HAP-1 (cell line): Measurements from ENCODE around the gene ETFDH.

ENCODE experiments used
- DNase-seq, 2 experiments: peaks; one replicate each; pipeline ENCODE4 v3.0.0-alpha.2; 2016 to 2020; ENCODE audit warnings: low spot score in 2 of 2
- H3K27me3 ChIP-seq: fragments of 250-450 bp; sonication (Bioruptor Pico); 2 replicates; pipeline ENCODE4 v1.5.1; 2020; ENCODE audit warnings: low read depth, mild to moderate bottlenecking, moderate library complexity
- H3K36me3 ChIP-seq: fragments of 250-450 bp; sonication (Bioruptor Pico); replicated peaks from 2 replicates; pipeline ENCODE4 v1.5.1; 2020; ENCODE audit warnings: mild to moderate bottlenecking
- H3K4me1 ChIP-seq: fragments of 250-450 bp; sonication (Bioruptor Pico); 2 replicates; pipeline ENCODE4 v1.5.1; 2020; ENCODE audit warnings: mild to moderate bottlenecking
- H3K4me3 ChIP-seq: fragments of 250-450 bp; sonication (Bioruptor Pico); 2 replicates; pipeline ENCODE4 v1.5.1; 2020; ENCODE audit warnings: mild to moderate bottlenecking, moderate library complexity
- H3K9me3 ChIP-seq: fragments of 250-450 bp; sonication (Bioruptor Pico); 2 replicates; pipeline ENCODE4 v1.5.1; 2020; ENCODE audit warnings: mild to moderate bottlenecking, moderate library complexity
- in situ Hi-C: fragments of 300-500 bp; cut with MboI; formaldehyde crosslinking; loops from 3 replicates; pipeline ENCODE4 v1.14.3; 2020; ENCODE audit warnings: low sequenced_read_pairs, inconsistent platforms, mixed read lengths

Gene ETFDH

DNA sequence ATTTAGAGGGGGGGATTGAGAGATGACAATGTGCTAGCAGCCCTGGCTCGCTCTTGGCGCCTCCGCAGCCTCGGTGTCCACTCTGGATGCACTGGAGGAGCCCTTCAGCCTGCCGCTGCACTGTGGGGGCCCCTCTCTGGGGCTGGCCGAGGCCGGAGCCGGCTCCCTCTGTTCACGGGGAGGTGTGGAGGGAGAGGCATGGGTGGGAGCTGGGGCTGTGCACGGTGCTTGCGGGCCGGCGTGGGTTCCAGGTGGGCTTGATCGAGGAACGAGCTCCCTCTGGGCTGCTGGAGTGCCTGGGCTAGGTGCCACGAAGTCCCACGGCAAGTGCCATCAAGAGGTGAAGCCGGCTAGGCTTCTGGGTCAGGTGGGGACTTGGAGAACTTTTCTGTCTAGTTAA lies 7.3 kb upstream of the ETFDH start:
- in situ Hi-C loops = no loop called here
- H3K9me3 ChIP-seq = no peaks in the 10 kb centered on the region

GRCh38 chr4:158666892-158667291 lies 5.2 kb upstream of the ETFDH start:
- DNase-seq = no peak
- Histone ChIP-seq H3K36me3 (peaks cover 5% of the 10 kb centered on the region; the same call in 1 of the 2 replicates), H3K9me3 (no peaks in the 10 kb centered on the region), H3K27me3 (no peaks in the 10 kb centered on the region), H3K4me1 (no peaks in the 10 kb centered on the region; the same call in 1 of the 2 replicates), H3K4me3 (no peak overlapping the region)
- in situ Hi-C loops = no loop called here

More for the DNA sequence above, 7.3 kb upstream of the ETFDH start:
- peaks cover 5% of the 10 kb centered on the region; the same call in 1 of the 2 replicates for H3K36me3 ChIP-seq
- H3K4me3 ChIP-seq = no peak overlapping the region
- H3K4me1 ChIP-seq = no peaks in the 10 kb centered on the region; the same call in 1 of the 2 replicates
- no peaks in the 10 kb centered on the region for H3K27me3 ChIP-seq
- no peak for DNase-seq

DNA sequence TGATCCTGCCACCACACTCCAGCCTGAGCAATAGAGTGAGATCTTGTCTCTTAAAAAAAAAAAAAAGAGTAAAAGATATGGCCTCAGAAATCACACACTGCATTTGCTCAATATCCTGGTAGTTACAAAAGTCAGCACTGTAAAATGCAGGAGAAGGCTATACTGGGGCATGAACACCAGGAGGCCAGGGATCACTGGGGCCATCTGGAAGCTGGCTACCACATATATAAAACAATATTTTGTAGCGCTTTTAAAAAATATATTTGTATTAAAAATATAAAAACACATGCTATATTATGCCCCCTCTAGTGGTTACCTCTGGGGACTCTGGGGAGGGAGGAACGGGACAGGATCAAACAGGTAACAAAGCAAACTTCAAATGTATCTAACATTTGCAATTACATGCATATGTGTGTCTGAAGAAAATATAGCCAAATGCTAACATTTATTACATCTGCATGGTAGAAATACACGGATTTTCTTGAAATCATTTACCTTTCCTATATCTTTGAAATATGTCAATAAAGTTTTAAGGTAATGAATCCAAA lies 4.4 kb upstream of the ETFDH start:
- H3K4me3 ChIP-seq = no peak overlapping the region
- peaks cover 5% of the 10 kb centered on the region; the same call in 1 of the 2 replicates for H3K36me3 ChIP-seq
- in situ Hi-C loops = no loop called here
- DNase-seq = peak; percentile 15 to 53
- H3K4me1 ChIP-seq = peaks cover 3% of the 10 kb centered on the region
- no peaks in the 10 kb centered on the region for H3K9me3 ChIP-seq
- H3K27me3 ChIP-seq = no peaks in the 10 kb centered on the region

- Histone ChIP-seq H3K27me3 (no peaks in the 10 kb centered on the region), H3K4me3 (no peak overlapping the region), H3K9me3 (no peaks in the 10 kb centered on the region), H3K36me3 (peaks cover 5% of the 10 kb centered on the region; the same call in 1 of the 2 replicates), H3K4me1 (peaks cover 8% of the 10 kb centered on the region)
- in situ Hi-C loops = no loop called here
- no peak for DNase-seq
These were observed 2.8 kb upstream of the ETFDH start for GRCh38 chr4:158669310-158669709.

GRCh38 chr4:158670975-158671664 lies 976 bp upstream of the ETFDH start:
- Histone ChIP-seq H3K36me3 (peaks cover 5% of the 10 kb centered on the region; the same call in 1 of the 2 replicates), H3K27me3 (no peaks in the 10 kb centered on the region), H3K4me1 (peaks cover 8% of the 10 kb centered on the region), H3K4me3 (peak overlapping the region; percentile 94), H3K9me3 (no peaks in the 10 kb centered on the region)
- DNase-seq = peak; percentile 90 to 91
- in situ Hi-C loops = no loop called here

DNA sequence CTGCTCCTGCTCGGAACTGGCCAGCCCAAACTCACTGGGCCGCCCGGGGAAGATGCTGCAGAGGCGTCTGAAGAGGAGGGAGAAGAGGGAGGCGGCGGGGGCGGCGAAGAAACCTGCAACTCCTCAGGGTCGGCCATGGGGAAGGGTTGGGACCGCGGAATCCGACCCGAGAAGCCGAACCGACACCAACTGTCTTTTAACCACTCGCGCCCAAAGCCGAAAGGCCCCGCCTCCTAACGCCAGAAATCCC lies 506 bp upstream of the ETFDH start, which contains the start of gene C4orf46:
Gene C4orf46, minus strand, starts transcription at position 223 of the 250 bp plus-strand sequence. Its CDS starts 86 bp downstream, at position 137.
- Histone ChIP-seq H3K36me3 (peaks cover 5% of the 10 kb centered on the region; the same call in 1 of the 2 replicates), H3K9me3 (no peaks in the 10 kb centered on the region), H3K4me3 (peak within 1 kb of the TSS; percentile 94), H3K4me1 (peaks cover 8% of the 10 kb centered on the region), H3K27me3 (no peaks in the 10 kb centered on the region)
- in situ Hi-C loops = no loop called here
- no peak for DNase-seq

- peaks cover under 1% of the 10 kb centered on the region; the same call in 1 of the 2 replicates for H3K36me3 ChIP-seq
- no peaks in the 10 kb centered on the region for H3K9me3 ChIP-seq
- in situ Hi-C loops = no loop called here
- H3K4me3 ChIP-seq = no peak overlapping the region
- no peak for DNase-seq
- no peaks in the 10 kb centered on the region for H3K27me3 ChIP-seq
- peaks cover 8% of the 10 kb centered on the region; the same call in 1 of the 2 replicates for H3K4me1 ChIP-seq
These were observed 1.5 kb downstream of the ETFDH start for GRCh38 chr4:158673633-158674032.

GRCh38 chr4:158676076-158676475 lies 4.0 kb downstream of the ETFDH start:
- no peaks in the 10 kb centered on the region for H3K9me3 ChIP-seq
- H3K27me3 ChIP-seq = no peaks in the 10 kb centered on the region
- no peak for DNase-seq
- H3K4me3 ChIP-seq = no peak overlapping the region
- H3K36me3 ChIP-seq = no peaks in the 10 kb centered on the region
- in situ Hi-C loops = no loop called here
- H3K4me1 ChIP-seq = peaks cover 8% of the 10 kb centered on the region; the same call in 1 of the 2 replicates

- no peaks in the 10 kb centered on the region for H3K27me3 ChIP-seq
- no peaks in the 10 kb centered on the region for H3K36me3 ChIP-seq
- in situ Hi-C loops = no loop called here
- no peak for DNase-seq
- no peaks in the 10 kb centered on the region for H3K4me1 ChIP-seq
- no peak overlapping the region for H3K4me3 ChIP-seq
- no peaks in the 10 kb centered on the region for H3K9me3 ChIP-seq
These were observed 6.7 kb downstream of the ETFDH start for GRCh38 chr4:158678767-158679166.

- H3K27me3 ChIP-seq = no peaks in the 10 kb centered on the region
- H3K9me3 ChIP-seq = no peaks in the 10 kb centered on the region
- no peaks in the 10 kb centered on the region for H3K4me1 ChIP-seq
- H3K36me3 ChIP-seq = no peaks in the 10 kb centered on the region
- in situ Hi-C loops = no loop called here
- no peak for DNase-seq
- H3K4me3 ChIP-seq = no peak overlapping the region
These were observed 9.5 kb downstream of the ETFDH start for GRCh38 chr4:158681629-158682028.

DNA sequence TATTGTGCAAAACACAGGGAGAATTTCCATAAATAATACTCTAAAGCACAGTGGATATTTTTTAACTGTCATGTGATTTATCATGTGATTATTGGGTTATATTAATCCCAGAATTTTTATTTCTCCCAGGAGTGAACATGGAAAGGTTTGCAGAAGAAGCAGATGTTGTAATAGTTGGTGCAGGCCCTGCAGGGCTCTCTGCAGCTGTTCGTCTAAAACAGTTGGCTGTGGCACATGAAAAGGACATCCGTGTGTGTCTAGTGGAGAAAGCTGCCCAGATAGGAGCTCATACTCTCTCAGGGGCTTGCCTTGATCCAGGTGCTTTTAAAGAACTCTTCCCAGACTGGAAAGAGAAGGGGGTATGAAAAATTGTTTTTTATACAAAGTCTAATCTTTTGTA lies 10.0 kb downstream of the ETFDH start:
- Histone ChIP-seq H3K9me3 (no peaks in the 10 kb centered on the region), H3K4me1 (no peaks in the 10 kb centered on the region), H3K36me3 (no peaks in the 10 kb centered on the region), H3K4me3 (no peak overlapping the region), H3K27me3 (no peaks in the 10 kb centered on the region)
- in situ Hi-C loops = no loop called here
- no peak for DNase-seq

DNA sequence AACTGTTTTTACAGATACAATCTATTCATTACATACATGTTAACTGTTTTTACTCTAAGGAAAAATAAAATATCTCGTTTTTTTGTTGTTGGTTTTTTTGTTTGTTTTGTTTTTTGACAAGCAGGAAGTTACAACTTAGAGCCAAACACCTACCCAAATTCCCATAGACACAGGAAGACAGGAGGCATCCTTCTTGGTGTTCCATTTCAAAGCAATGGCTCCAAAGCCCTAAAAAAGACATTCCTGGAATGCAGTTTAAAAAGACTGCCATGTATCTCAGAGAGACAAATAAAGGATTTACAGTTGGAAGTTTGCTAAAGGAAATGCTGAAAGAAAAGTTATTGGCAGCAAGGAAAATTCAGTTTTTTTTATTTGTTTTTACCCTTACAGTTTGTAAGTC lies 16.7 kb downstream of the ETFDH start:
- H3K9me3 ChIP-seq = no peaks in the 10 kb centered on the region
- DNase-seq = no peak
- in situ Hi-C loops = no loop called here
- no peaks in the 10 kb centered on the region for H3K4me1 ChIP-seq
- H3K4me3 ChIP-seq = no peak overlapping the region
- no peaks in the 10 kb centered on the region for H3K27me3 ChIP-seq
- H3K36me3 ChIP-seq = no peaks in the 10 kb centered on the region

GRCh38 chr4:158704274-158704673 lies 32.2 kb downstream of the ETFDH start:
- no peak overlapping the region for H3K4me3 ChIP-seq
- H3K9me3 ChIP-seq = no peaks in the 10 kb centered on the region
- in situ Hi-C loops = no loop called here
- H3K36me3 ChIP-seq = peaks cover 26% of the 10 kb centered on the region
- DNase-seq = no peak
- H3K4me1 ChIP-seq = no peaks in the 10 kb centered on the region
- H3K27me3 ChIP-seq = no peaks in the 10 kb centered on the region

GRCh38 chr4:158710814-158711213 lies 38.7 kb downstream of the ETFDH start:
- no peaks in the 10 kb centered on the region for H3K9me3 ChIP-seq
- in situ Hi-C loops = no loop called here
- H3K4me3 ChIP-seq = no peak overlapping the region
- no peaks in the 10 kb centered on the region for H3K4me1 ChIP-seq
- H3K27me3 ChIP-seq = no peaks in the 10 kb centered on the region
- H3K36me3 ChIP-seq = peaks cover 73% of the 10 kb centered on the region
- DNase-seq = no peak
